HepG2 (cell line): ENCODE measurements around the gene TBKBP1. TPM values are rescaled to one million over a fixed set of nuclear protein-coding genes. Genes with fewer than 3 reads are reported as not detected.

ENCODE experiments used
- ATAC-seq: fragments of 200-7000 bp; cut with Tn5 transposase; 3 replicates; pipeline ENCODE4 v1.9.1; 2020; ENCODE audit warnings: mild to moderate bottlenecking, moderate library complexity
- BruUV-seq: library from RNA; stranded (reverse); fragments of 400-500 nt; replicated peaks from 2 replicates; lab custom pipeline; 2021; lab: Mats Ljungman, UMichigan
- CTCF ChIA-PET: fragments of 300-600 bp; formaldehyde crosslinking; extraction: SDS; loops from one replicate; lab custom pipeline; 2021; ENCODE audit warnings: low total read pairs, inconsistent platforms, low intra/inter-chr PET ratio; lab: Yijun Ruan, JAX
- POLR2A ChIA-PET: fragments of 350-600 bp; sonication (Branson Sonifier 250); formaldehyde crosslinking; loops from one replicate; lab custom pipeline; 2020; ENCODE audit warnings: antibody characterized with exemption, inconsistent platforms; lab: Yijun Ruan, JAX
- DNase-seq: peaks from one replicate; pipeline ENCODE4 v3.0.0-alpha.2; 2015; ENCODE audit warnings: low spot score
- FAIRE-seq: peaks from 3 replicates; lab custom pipeline; 2011; peaks lifted over from hg19 to GRCh38; lab: Jason Lieb, UNC
- H2AFZ ChIP-seq: one replicate; pipeline ENCODE4 v1.6.1; 2011; ENCODE audit warnings: low read length, inconsistent platforms
- H3K27ac ChIP-seq: fragments of 300-600 bp; 3 replicates; pipeline ENCODE4 v1.8.0; 2011; ENCODE audit warnings: mixed run types, mild to moderate bottlenecking, mixed read lengths, low read length, inconsistent platforms; ENCODE audit not compliant: insufficient read depth; ENCODE audit errors: extremely low read length
- H3K27me3 ChIP-seq, 2 experiments: fragments of 200-600 bp in 1 of 2; 2 replicates in 1 of 2; 3 replicates in 1 of 2; pipeline versions ENCODE4 v1.6.0 to v1.8.0; 2011; ENCODE audit warnings: low read length in 2 of 2, mild to moderate bottlenecking in 2 of 2, moderate library complexity in 2 of 2, inconsistent platforms in 1 of 2; ENCODE audit not compliant: insufficient read depth in 2 of 2, control insufficient read depth in 1 of 2
- H3K36me3 ChIP-seq, 2 experiments: fragments of 200-600 bp in 1 of 2; replicated peaks in 1 of 2; 2 replicates in 1 of 2; 3 replicates in 1 of 2; pipeline versions ENCODE4 v1.5.1 to v1.8.0; 2011; ENCODE audit warnings: low read length in 2 of 2, inconsistent platforms in 1 of 2; ENCODE audit not compliant: insufficient read depth in 2 of 2, control insufficient read depth in 1 of 2
- H3K4me1 ChIP-seq: 2 replicates; pipeline ENCODE4 v1.5.1; 2012; ENCODE audit warnings: low read length, inconsistent platforms; ENCODE audit not compliant: insufficient read depth
- H3K4me2 ChIP-seq: 2 replicates; pipeline ENCODE4 v1.6.0; 2011; ENCODE audit warnings: low read depth, low read length, inconsistent platforms
- H3K4me3 ChIP-seq, 3 experiments: fragments of 200-600 bp in 1 of 3; sonication (generic), shearing (Covaris generic) in 1 of 3; replicated peaks in 1 of 3; 2 replicates each; pipeline ENCODE4 v1.5.1; 2011 to 2016; ENCODE audit warnings: low read length in 3 of 3, inconsistent platforms in 2 of 3, low read depth in 2 of 3, mild to moderate bottlenecking in 2 of 3, control low read depth in 1 of 3, mixed read lengths in 1 of 3; ENCODE audit not compliant: insufficient read depth in 1 of 3
- H3K79me2 ChIP-seq: one replicate; pipeline ENCODE4 v1.6.1; 2011; ENCODE audit warnings: low read length, inconsistent platforms; ENCODE audit not compliant: insufficient read depth
- H3K9ac ChIP-seq: 2 replicates; pipeline ENCODE4 v1.6.0; 2011; ENCODE audit warnings: mild to moderate bottlenecking, low read depth, low read length, inconsistent platforms; ENCODE audit not compliant: insufficient read depth
- H3K9me3 ChIP-seq: 2 replicates; pipeline ENCODE4 v1.5.1; 2012; ENCODE audit warnings: mild to moderate bottlenecking, low read length
- H4K20me1 ChIP-seq: 2 replicates; pipeline ENCODE4 v1.6.0; 2011; ENCODE audit warnings: inconsistent platforms, mild to moderate bottlenecking, low read length, moderate library complexity; ENCODE audit not compliant: insufficient read depth
- FOXA3 ChIP-seq: IDR thresholded peaks from 2 replicates; pipeline ENCODE4 v1.6.1; 2016; ENCODE audit warnings: missing genetic modification reagents, missing compliant biosample characterization
- MBD4 ChIP-seq: IDR thresholded peaks from 2 replicates; pipeline ENCODE4 v1.6.1; 2012; ENCODE audit warnings: low read length, inconsistent platforms, borderline replicate concordance
- MTF2 ChIP-seq: sonication (generic); formaldehyde crosslinking; IDR thresholded peaks from 2 replicates; pipeline ENCODE4 v1.5.0; 2020; ENCODE audit warnings: missing genetic modification reagents, borderline replicate concordance
- TRIM22 ChIP-seq: fragments of 450-650 bp; IDR thresholded peaks from 2 replicates; pipeline ENCODE4 v1.6.1; 2017
- ZNF263 ChIP-seq: sonication (generic); formaldehyde crosslinking; IDR thresholded peaks from 2 replicates; pipeline ENCODE4 v1.4.0; 2020; ENCODE audit warnings: missing genetic modification reagents
- ZNF326 ChIP-seq: sonication (generic); formaldehyde crosslinking; IDR thresholded peaks from 2 replicates; pipeline ENCODE4 v1.4.0; 2020; ENCODE audit warnings: missing genetic modification reagents, borderline replicate concordance
- ZNF546 ChIP-seq: sonication (generic); formaldehyde crosslinking; conservative IDR thresholded peaks from 2 replicates; pipeline ENCODE4 v1.8.1; 2023; ENCODE audit warnings: mild to moderate bottlenecking, missing genetic modification reagents
- ZNF614 ChIP-seq: IDR thresholded peaks from 2 replicates; pipeline ENCODE4 v1.6.1; 2018; ENCODE audit warnings: missing biosample characterization, missing genetic modification reagents, inconsistent platforms, borderline replicate concordance
- ZNF777 ChIP-seq: sonication (generic); formaldehyde crosslinking; IDR thresholded peaks from 2 replicates; pipeline ENCODE4 v1.4.0; 2020; ENCODE audit warnings: missing genetic modification reagents
- WGBS: methylation state at CpG from one replicate; pipeline ENCODE4 v1.1.6; 2017; ENCODE audit warnings: low lambda C conversion rate; 5-methylcytosine and 5-hydroxymethylcytosine counted together
- in situ Hi-C: cut with HindIII; loops from 2 replicates; pipeline ENCODE4 v1.10.0; 2017; ENCODE audit warnings: low pct_unique_long_range_greater_than_20kb; ENCODE audit not compliant: extremely low pct_ligation_motif_present
- intact Hi-C: fragments of 100-400 bp; cut with micrococcal nuclease; formaldehyde crosslinking; loops from one replicate; pipeline ENCODE4 v1.10.0; 2022; ENCODE audit not compliant: unreplicated experiment
- polyA plus RNA-seq, 8 experiments: library from polyadenylated mRNA; depleted of rRNA in 3 of 8; stranded (reverse) in 7 of 8; unstranded in 1 of 8; fragments of >200 nt; fragmentation: Illumina TruSeq in 4 of 8; extraction: Trizol in 4 of 8; gene quantifications; 2 replicates each; pipeline versions ENCODE4 v1.2.1 to v1.2.3, GENCODE V29; 2011 to 2016; ENCODE audit warnings: low read depth in 4 of 8, missing spikeins in 1 of 8, mixed read lengths in 1 of 8; ENCODE audit not compliant: insufficient read depth in 1 of 8
- total RNA-seq, 5 experiments: library from RNA; depleted of rRNA; stranded (reverse); fragments of >200 nt; fragmentation: Illumina TruSeq; extraction: Trizol; gene quantifications; 2 replicates each; pipeline ENCODE4 v1.2.3, GENCODE V29; 2016; ENCODE audit warnings: low read depth in 1 of 5

TBKBP1 gene
- total and polyA plus RNA-seq, 2 of the 13 experiments (the other 11 are each of a cell fraction or from before 2014, with no cell fraction given) = 2.6 to 7.0 TPM

DNA sequence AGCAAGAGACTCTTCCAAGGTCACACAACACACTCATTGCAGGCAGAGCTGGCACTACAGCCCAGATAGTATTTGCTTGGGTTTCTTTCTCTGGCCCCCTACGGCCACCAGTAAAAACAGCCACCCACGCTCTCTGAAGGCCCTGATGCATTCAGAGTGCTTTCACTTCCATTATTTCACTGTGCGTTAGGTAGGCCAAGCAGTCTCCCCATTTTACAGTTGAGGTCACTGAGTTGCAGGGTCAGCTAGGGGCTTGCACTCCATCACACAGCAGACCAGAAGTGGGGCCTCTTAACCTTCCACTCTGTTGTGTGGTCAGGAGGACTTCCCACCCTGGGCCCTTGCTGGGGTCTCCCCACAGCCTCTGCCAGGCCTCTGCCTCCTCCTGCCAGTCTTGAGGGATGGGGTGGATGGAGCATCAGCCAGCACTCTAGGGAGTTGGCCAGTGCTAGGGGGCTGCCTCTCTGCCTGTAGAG is 41.6 kb downstream of the TBKBP1 start (continued):
- TF ChIP-seq ZNF546 (no peak), MTF2 (CRISPR knock-in tag) (no peak), MBD4 (no peak), ZNF326 (CRISPR knock-in tag) (no peak)

GRCh38 chr17:47736501-47737495 is 42.8 kb downstream of the TBKBP1 start:
- ATAC-seq (no peak), FAIRE-seq (no peak), DNase-seq (no peak)
- Histone ChIP-seq H4K20me1 (no peaks in the 10 kb centered on the region), H3K4me2 (no peak overlapping the region), H3K27me3 (peaks cover 25 to 78% of the 10 kb centered on the region in 2 experiments), H3K4me3 (no peak overlapping the region), H2AFZ (no peak overlapping the region), H3K36me3 (no peaks in the 10 kb centered on the region), H3K79me2 (no peaks in the 10 kb centered on the region), H3K9ac (no peak overlapping the region), H3K27ac (no peak overlapping the region), H3K4me1 (peaks cover 21% of the 10 kb centered on the region), H3K9me3 (no peaks in the 10 kb centered on the region)
- WGBS = 6% methylated on average over 17 of the region's 17 CpGs
- in situ Hi-C loops (no loop called here), intact Hi-C loops (no loop called here)
- no TSS peak for BruUV-seq
- TF ChIP-seq TRIM22 = no peak
- TF ChIP-seq FOXA3 (CRISPR knock-in tag) = no peak
- no peak for TF ChIP-seq ZNF777 (CRISPR knock-in tag)
- TF ChIP-seq ZNF263 = no peak
- TF ChIP-seq ZNF614 (CRISPR knock-in tag) = no peak
- ChIA-PET POLR2A (no interaction called here), CTCF (no interaction called here)
